Coronary artery (tissue), 2 donors: Measurements from ENCODE around the gene RXFP4.
A peak's percentile ranks its signal among the peaks of the same experiment; 100 is the strongest.

ENCODE experiments used
- DNase-seq: peaks from one replicate; pipeline ENCODE4 v3.0.0-alpha.2; 2017; ENCODE audit warnings: low spot score
- H3K27ac ChIP-seq, 2 donors: fragments of 200-600 bp; sonication (generic); one replicate each; pipeline ENCODE4 v1.5.1; 2016 to 2019
- H3K4me3 ChIP-seq: fragments of 200-600 bp; sonication (generic); 2 replicates; pipeline ENCODE4 v1.5.1; 2016; ENCODE audit warnings: mild to moderate bottlenecking, moderate library complexity
- TF ChIP-seq, protein P1 (sequence below): fragments of 200-600 bp; sonication (generic); IDR thresholded peaks from one replicate; pipeline ENCODE4 v1.5.1; 2019; ENCODE audit warnings: antibody characterized with exemption

Gene RXFP4

DNA sequence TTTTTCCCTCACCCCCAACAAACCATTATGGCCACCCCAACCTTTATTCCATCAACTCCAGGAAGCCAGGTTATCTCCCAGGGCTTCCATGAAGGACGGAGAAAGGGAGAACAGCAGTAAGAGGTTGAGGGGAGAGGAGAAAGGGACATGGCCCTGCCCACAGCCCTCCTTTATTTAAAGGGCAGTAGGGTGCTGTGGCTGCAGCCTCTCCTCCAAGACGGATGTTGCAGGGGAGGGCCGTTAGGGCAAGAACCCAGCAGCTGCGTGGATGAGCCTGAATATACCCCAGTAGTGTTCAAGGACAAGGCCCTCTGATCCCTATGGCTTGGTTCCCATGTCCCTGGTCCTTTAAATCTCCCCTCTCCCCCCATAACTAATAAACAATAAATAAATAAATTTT is 5.9 kb downstream of the RXFP4 start:
- TF ChIP-seq, protein P1, sequence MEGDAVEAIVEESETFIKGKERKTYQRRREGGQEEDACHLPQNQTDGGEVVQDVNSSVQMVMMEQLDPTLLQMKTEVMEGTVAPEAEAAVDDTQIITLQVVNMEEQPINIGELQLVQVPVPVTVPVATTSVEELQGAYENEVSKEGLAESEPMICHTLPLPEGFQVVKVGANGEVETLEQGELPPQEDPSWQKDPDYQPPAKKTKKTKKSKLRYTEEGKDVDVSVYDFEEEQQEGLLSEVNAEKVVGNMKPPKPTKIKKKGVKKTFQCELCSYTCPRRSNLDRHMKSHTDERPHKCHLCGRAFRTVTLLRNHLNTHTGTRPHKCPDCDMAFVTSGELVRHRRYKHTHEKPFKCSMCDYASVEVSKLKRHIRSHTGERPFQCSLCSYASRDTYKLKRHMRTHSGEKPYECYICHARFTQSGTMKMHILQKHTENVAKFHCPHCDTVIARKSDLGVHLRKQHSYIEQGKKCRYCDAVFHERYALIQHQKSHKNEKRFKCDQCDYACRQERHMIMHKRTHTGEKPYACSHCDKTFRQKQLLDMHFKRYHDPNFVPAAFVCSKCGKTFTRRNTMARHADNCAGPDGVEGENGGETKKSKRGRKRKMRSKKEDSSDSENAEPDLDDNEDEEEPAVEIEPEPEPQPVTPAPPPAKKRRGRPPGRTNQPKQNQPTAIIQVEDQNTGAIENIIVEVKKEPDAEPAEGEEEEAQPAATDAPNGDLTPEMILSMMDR = no peak
- Histone ChIP-seq H3K27ac (no peak overlapping the region), H3K4me3 (no peak overlapping the region)
- no peak for DNase-seq

DNA sequence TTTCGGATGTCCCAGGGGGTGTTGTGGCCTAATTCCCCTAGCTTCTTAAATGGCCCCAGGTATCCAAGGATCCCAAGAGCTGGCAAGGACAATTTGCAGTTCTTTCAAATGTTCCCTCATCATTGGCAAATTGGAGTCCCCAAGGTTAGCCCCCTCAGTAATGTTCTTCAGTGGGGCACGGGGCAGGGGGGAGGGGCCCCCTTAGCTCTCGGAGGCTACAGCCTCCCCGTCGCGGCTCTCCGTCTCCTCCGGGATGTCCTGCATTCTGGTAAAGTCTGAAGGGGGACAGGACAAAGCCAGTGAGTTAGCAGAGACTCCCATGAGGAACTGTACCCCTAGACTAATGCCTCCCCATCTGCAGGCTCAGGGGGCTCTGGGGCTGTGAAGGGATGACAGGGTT is 6.3 kb downstream of the RXFP4 start:
- no peak for DNase-seq
- Histone ChIP-seq H3K27ac (no peak overlapping the region), H3K4me3 (no peak overlapping the region)
- TF ChIP-seq, protein P1 = no peak

DNA sequence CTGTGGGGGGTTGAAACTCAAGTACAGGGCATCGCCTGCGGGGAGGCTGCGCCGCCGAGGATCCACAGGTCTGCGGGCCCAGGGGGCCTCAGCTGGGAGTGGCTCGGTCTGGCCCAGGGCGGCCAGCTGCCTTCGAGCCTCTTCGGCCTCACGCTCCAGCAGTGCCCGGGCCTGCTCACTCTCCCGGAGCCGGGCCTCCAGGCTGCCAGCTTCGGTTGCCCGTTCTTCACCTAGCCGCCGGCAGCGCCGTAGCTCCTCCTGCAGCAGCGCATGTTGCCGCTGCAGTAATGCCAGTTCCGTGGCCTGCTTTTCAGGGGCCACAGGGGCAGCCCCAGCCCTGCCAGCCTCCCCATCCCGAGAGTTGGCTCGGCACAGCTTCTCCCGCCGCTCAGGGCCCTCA is 9.4 kb downstream of the RXFP4 start:
- TF ChIP-seq, protein P1 = no peak
- Histone ChIP-seq H3K27ac (no peak overlapping the region), H3K4me3 (no peak overlapping the region)
- DNase-seq = no peak

DNA sequence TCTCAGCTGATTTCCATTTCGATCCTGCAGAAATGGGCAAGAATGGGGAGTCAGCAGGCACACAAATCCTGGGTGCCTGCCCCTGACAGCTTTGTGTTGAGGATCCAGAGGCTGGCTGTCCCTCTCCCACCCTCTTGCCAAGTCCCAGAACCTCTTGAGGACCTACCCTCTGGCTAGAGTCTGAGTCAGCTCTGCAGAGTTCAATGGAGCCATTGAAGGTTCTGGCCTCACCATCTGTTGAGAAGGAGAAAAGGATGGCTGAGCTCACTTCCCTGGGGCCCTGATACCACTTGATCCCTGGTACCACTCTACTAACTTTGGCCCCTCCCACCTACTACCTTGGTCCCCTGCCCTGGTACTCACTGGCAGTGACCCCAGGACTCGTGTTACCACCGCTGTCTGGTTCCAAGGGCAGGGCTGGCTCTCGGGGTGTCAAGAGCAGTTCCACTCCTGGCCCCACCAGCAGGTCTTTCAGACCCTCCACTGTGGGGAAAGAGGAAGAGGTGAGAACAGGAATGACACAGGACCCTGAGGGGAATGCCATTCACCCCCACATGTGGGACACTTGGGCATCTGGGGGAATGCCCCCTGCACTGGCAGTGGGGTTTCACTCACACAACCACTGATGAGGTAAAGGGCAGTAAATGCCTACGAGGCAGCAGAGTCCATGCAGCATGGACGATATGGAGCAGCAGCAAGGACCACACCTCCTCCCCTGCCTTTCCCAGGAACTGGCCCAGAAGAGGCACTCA is 10.5 kb downstream of the RXFP4 start:
- DNase-seq = no peak
- TF ChIP-seq, protein P1 = no peak
- Histone ChIP-seq H3K27ac (peak overlapping the region in 1 of 2 donors; percentile 49), H3K4me3 (no peak overlapping the region)

DNA sequence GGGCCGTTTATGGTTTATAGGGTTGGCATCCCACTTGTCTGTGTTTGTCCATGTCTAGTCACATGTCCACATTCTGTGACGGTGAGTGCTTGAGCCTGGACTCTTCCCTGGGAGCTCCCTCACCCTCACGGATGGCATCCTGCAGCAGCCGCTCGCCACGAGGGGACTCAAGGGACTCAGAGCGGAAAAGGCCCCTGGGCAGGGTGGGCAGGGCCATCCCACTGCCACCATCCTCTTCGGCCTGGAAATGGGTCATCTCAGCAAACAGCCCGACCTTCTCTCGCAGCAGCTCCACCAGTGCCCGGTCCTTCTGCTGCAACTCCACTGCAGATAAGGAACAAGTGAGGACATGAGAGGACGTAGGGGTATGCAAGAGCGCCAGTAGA is 11.1 kb downstream of the RXFP4 start:
- TF ChIP-seq, protein P1 = no peak
- no peak for DNase-seq
- Histone ChIP-seq H3K4me3 (no peak overlapping the region), H3K27ac (peak overlapping the region in 1 of 2 donors; percentile 49)

DNA sequence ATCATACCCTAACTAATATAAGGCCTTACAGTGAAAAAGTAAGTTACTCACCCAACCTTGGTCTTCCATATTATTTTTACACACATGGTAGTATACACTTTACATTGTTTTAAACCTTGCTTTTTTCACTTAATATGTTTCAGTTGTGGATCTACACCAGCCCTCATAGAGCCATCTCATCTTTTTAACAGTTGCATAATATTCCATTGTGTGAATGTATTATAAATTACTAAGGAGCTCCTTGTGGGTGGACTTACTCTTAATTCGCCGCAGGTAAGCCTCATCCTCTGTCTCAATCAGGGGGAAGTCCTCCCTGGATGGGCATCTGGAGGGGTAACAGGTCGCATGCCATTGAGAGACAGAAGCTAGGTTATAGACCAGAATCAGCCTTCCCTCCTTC is 13.2 kb downstream of the RXFP4 start:
- no peak overlapping the region for H3K4me3 ChIP-seq
- no peak for DNase-seq
- TF ChIP-seq, protein P1 = no peak
- H3K27ac ChIP-seq = no peak overlapping the region

DNA sequence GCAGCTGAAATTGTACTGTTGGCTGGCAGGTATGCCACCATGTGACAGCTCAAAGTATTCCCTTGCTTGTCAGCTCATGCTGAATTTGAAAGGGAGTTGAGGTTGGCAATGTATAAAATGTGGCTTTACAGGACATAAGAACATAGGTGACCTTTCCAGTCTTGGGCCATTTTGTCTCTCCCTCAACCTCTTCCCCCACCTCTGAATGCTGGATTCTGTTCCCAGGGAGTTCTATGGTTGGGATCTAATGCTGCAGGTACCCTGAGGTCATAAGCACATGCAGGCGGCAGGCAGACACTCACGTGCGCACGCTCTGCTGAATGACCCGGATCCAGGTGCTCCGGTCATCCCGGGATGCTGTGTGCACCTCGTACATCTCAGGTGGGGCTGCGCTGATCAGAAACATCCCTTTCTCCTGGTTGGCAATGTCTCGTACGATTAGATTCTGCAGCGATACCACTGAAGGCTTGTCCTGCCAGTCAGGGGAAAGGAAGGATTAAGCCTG is 16.0 kb downstream of the RXFP4 start:
- Histone ChIP-seq H3K27ac (no peak overlapping the region), H3K4me3 (no peak overlapping the region)
- no peak for DNase-seq
- TF ChIP-seq, protein P1 = no peak
